Activated CD8-positive, alpha-beta T cell treated with anti-CD3 and anti-CD28 coated beads, Interleukin-2, amount 10 ng/mL, durations not matched to agents 7 days and 5 days (primary cell): ENCODE measurements around the gene ABCD4. TPM values are rescaled to one million over a fixed set of nuclear protein-coding genes. Genes with fewer than 3 reads are reported as not detected.
A peak's percentile ranks its signal among the peaks of the same experiment; 100 is the strongest.
"Not testable (repeated sequence)": the region's sequence is repeated elsewhere in the genome, so short reads cannot be mapped to it uniquely, and the experiment has no call there.

ENCODE experiments used
- ATAC-seq: fragments of 150-1000 bp; cut with Tn5 transposase; one replicate; pipeline ENCODE4 v1.10.0; 2021; ENCODE audit warnings: moderate library complexity
- CTCF ChIA-PET: fragments of 350-600 bp; sonication (Branson Sonifier 250); formaldehyde crosslinking; loops from one replicate; lab custom pipeline; 2021; ENCODE audit warnings: antibody characterized with exemption; lab: Charles Lee
- POLR2A ChIA-PET: fragments of 350-600 bp; sonication (Branson Sonifier 250); formaldehyde crosslinking; loops from one replicate; lab custom pipeline; 2021; ENCODE audit warnings: antibody characterized with exemption; lab: Charles Lee
- DNase-seq: peaks from one replicate; pipeline ENCODE4 v3.0.0-alpha.2; 2020
- H3K27ac Mint-ChIP-seq: one replicate; pipeline ENCODE4 v1.8.0; 2021; ENCODE audit warnings: mild to moderate bottlenecking, mixed read lengths
- H3K27me3 Mint-ChIP-seq: one replicate; pipeline ENCODE4 v1.8.0; 2021; ENCODE audit warnings: low read depth, mixed read lengths
- H3K36me3 Mint-ChIP-seq: one replicate; pipeline ENCODE4 v1.8.0; 2021; ENCODE audit warnings: low read depth, mixed read lengths
- H3K4me1 Mint-ChIP-seq: one replicate; pipeline ENCODE4 v1.8.0; 2021; ENCODE audit warnings: low read depth, mixed read lengths
- H3K4me3 Mint-ChIP-seq: one replicate; pipeline ENCODE4 v1.8.0; 2021; ENCODE audit warnings: mild to moderate bottlenecking, mixed read lengths
- H3K9me3 Mint-ChIP-seq: one replicate; pipeline ENCODE4 v1.8.0; 2022; ENCODE audit warnings: mixed read lengths; ENCODE audit not compliant: insufficient read depth
- total RNA-seq, 2 experiments: library from RNA; stranded (reverse); gene quantifications; one replicate each; pipeline ENCODE4 v1.2.3, GENCODE V29; 2021

ABCD4 gene
- total RNA-seq, 2 experiments from 2014 or later, result 41.9 to 43.2 TPM

- CTCF ChIA-PET, result interaction anchor here (0.7 to 2.6 kb wide), 5 partner anchors 7 to 158 kb away, joined by 3 to 9 read pairs (median 4); no protein-coding TSS in a partner anchor
- DNase-seq, ATAC-seq, H3K27ac Mint-ChIP-seq, H3K4me3 Mint-ChIP-seq, H3K36me3 Mint-ChIP-seq, POLR2A ChIA-PET, H3K27me3 Mint-ChIP-seq, H3K9me3 Mint-ChIP-seq, H3K4me1 Mint-ChIP-seq: not testable (repeated sequence)
Measured at GRCh38 chr14:74270382-74271177, 32.2 kb downstream of the ABCD4 start.

- POLR2A ChIA-PET, result no interaction called here
- Mint-ChIP-seq H3K4me3 (no peak overlapping the region), H3K4me1 (no peaks in the 10 kb centered on the region), H3K27me3 (peaks cover 5% of the 10 kb centered on the region), H3K36me3 (no peaks in the 10 kb centered on the region), H3K27ac (no peak overlapping the region), H3K9me3 (no peaks in the 10 kb centered on the region)
- ATAC-seq, result no peak
- CTCF ChIA-PET, result no interaction called here
- no peak for DNase-seq
Measured at GRCh38 chr14:74267588-74267987, 35.1 kb downstream of the ABCD4 start.

GRCh38 chr14:74265301-74265965, 37.3 kb downstream of the ABCD4 start:
- Mint-ChIP-seq H3K27me3 (peaks cover 3% of the 10 kb centered on the region), H3K27ac (no peak overlapping the region), H3K4me1 (no peaks in the 10 kb centered on the region), H3K36me3 (no peaks in the 10 kb centered on the region), H3K9me3 (no peaks in the 10 kb centered on the region), H3K4me3 (no peak overlapping the region)
- ChIA-PET CTCF (no interaction called here), POLR2A (no interaction called here)
- DNase-seq (no peak), ATAC-seq (no peak)

GRCh38 chr14:74263921-74264320, 38.8 kb downstream of the ABCD4 start:
- H3K9me3 Mint-ChIP-seq, result no peaks in the 10 kb centered on the region
- H3K4me1 Mint-ChIP-seq, result no peaks in the 10 kb centered on the region
- ChIA-PET POLR2A (no interaction called here), CTCF (no interaction called here)
- H3K36me3 Mint-ChIP-seq, result no peaks in the 10 kb centered on the region
- H3K27ac Mint-ChIP-seq, result no peak overlapping the region
- no peak for DNase-seq
- no peak overlapping the region for H3K4me3 Mint-ChIP-seq
- H3K27me3 Mint-ChIP-seq, result peaks cover 7% of the 10 kb centered on the region
- ATAC-seq, result no peak

GRCh38 chr14:74263181-74263580, 39.6 kb downstream of the ABCD4 start:
- ATAC-seq (no peak), DNase-seq (no peak)
- POLR2A ChIA-PET, result no interaction called here
- Mint-ChIP-seq H3K9me3 (no peaks in the 10 kb centered on the region), H3K36me3 (no peaks in the 10 kb centered on the region), H3K4me1 (no peaks in the 10 kb centered on the region), H3K27me3 (peaks cover 11% of the 10 kb centered on the region), H3K4me3 (no peak overlapping the region), H3K27ac (no peak overlapping the region)
- CTCF ChIA-PET, result no interaction called here

GRCh38 chr14:74262076-74262475, 40.7 kb downstream of the ABCD4 start:
- no peak overlapping the region for H3K27ac Mint-ChIP-seq
- ATAC-seq (no peak), DNase-seq (no peak)
- CTCF ChIA-PET, result no interaction called here
- H3K4me1 Mint-ChIP-seq, result peaks cover 3% of the 10 kb centered on the region
- no peaks in the 10 kb centered on the region for H3K36me3 Mint-ChIP-seq
- no peaks in the 10 kb centered on the region for H3K9me3 Mint-ChIP-seq
- no peak overlapping the region for H3K4me3 Mint-ChIP-seq
- POLR2A ChIA-PET, result no interaction called here
- H3K27me3 Mint-ChIP-seq, result peaks cover 13% of the 10 kb centered on the region

GRCh38 chr14:74261288-74261687, 41.4 kb downstream of the ABCD4 start:
- DNase-seq (no peak), ATAC-seq (no peak)
- H3K27ac Mint-ChIP-seq, result no peak overlapping the region
- H3K36me3 Mint-ChIP-seq, result no peaks in the 10 kb centered on the region
- H3K4me3 Mint-ChIP-seq, result no peak overlapping the region
- POLR2A ChIA-PET, result no interaction called here
- peaks cover 13% of the 10 kb centered on the region for H3K27me3 Mint-ChIP-seq
- no peaks in the 10 kb centered on the region for H3K9me3 Mint-ChIP-seq
- CTCF ChIA-PET, result no interaction called here
- peaks cover 9% of the 10 kb centered on the region for H3K4me1 Mint-ChIP-seq

- DNase-seq (no peak), ATAC-seq (no peak)
- ChIA-PET CTCF (no interaction called here), POLR2A (no interaction called here)
- no peaks in the 10 kb centered on the region for H3K9me3 Mint-ChIP-seq
- peaks cover 9% of the 10 kb centered on the region for H3K4me1 Mint-ChIP-seq
- no peak overlapping the region for H3K27ac Mint-ChIP-seq
- H3K36me3 Mint-ChIP-seq, result no peaks in the 10 kb centered on the region
- no peak overlapping the region for H3K4me3 Mint-ChIP-seq
- peaks cover 13% of the 10 kb centered on the region for H3K27me3 Mint-ChIP-seq
Measured at GRCh38 chr14:74260525-74261233, 42.1 kb downstream of the ABCD4 start.

- Mint-ChIP-seq H3K4me3 (no peak overlapping the region), H3K27ac (no peak overlapping the region), H3K4me1 (peaks cover 9% of the 10 kb centered on the region), H3K36me3 (no peaks in the 10 kb centered on the region), H3K9me3 (no peaks in the 10 kb centered on the region), H3K27me3 (peaks cover 13% of the 10 kb centered on the region)
- ChIA-PET POLR2A (no interaction called here), CTCF (interaction anchor here (1.4 kb wide), 1 partner anchor 40 kb away, joined by 4 read pairs; no protein-coding TSS in a partner anchor)
- DNase-seq, result no peak
- ATAC-seq, result no peak
Measured at GRCh38 chr14:74259513-74259912, 43.2 kb downstream of the ABCD4 start.

- peaks cover 13% of the 10 kb centered on the region for H3K27me3 Mint-ChIP-seq
- DNase-seq (no peak), ATAC-seq (no peak)
- no peak overlapping the region for H3K4me3 Mint-ChIP-seq
- H3K36me3 Mint-ChIP-seq, result no peaks in the 10 kb centered on the region
- CTCF ChIA-PET, result interaction anchor here (1.4 kb wide), 1 partner anchor 40 kb away, joined by 4 read pairs; no protein-coding TSS in a partner anchor
- H3K4me1 Mint-ChIP-seq, result peaks cover 9% of the 10 kb centered on the region
- no peak overlapping the region for H3K27ac Mint-ChIP-seq
- POLR2A ChIA-PET, result no interaction called here
- H3K9me3 Mint-ChIP-seq, result no peaks in the 10 kb centered on the region
Measured at GRCh38 chr14:74258764-74259035, 44.0 kb downstream of the ABCD4 start.

- CTCF ChIA-PET, result interaction anchor here (0.7 to 2.1 kb wide), 9 partner anchors 12 to 127 kb away, joined by 3 to 9 read pairs (median 4); no protein-coding TSS in a partner anchor
- no peak for ATAC-seq
- H3K4me1 Mint-ChIP-seq, result peaks cover 9% of the 10 kb centered on the region
- POLR2A ChIA-PET, result interaction anchor here (1.1 kb wide), 1 partner anchor 10 kb away, joined by 3 read pairs; no protein-coding TSS in a partner anchor
- no peaks in the 10 kb centered on the region for H3K9me3 Mint-ChIP-seq
- no peak overlapping the region for H3K27ac Mint-ChIP-seq
- H3K27me3 Mint-ChIP-seq, result peaks cover 16% of the 10 kb centered on the region
- no peaks in the 10 kb centered on the region for H3K36me3 Mint-ChIP-seq
- H3K4me3 Mint-ChIP-seq, result peak overlapping the region; percentile 76
- no peak for DNase-seq
Measured at GRCh38 chr14:74257941-74258763, 44.6 kb downstream of the ABCD4 start.
